GM19397 (cell line): ENCODE results near the gene ATM.
A peak's percentile ranks its signal among the peaks of the same experiment; 100 is the strongest.

Source experiments
- ATAC-seq: cut with Tn5 transposase; IDR thresholded peaks from one replicate; pipeline ENCODE4 v1.9.1; 2021; ENCODE audit warnings: mild to moderate bottlenecking, moderate library complexity; ENCODE audit not compliant: unreplicated experiment

The ATM gene

DNA sequence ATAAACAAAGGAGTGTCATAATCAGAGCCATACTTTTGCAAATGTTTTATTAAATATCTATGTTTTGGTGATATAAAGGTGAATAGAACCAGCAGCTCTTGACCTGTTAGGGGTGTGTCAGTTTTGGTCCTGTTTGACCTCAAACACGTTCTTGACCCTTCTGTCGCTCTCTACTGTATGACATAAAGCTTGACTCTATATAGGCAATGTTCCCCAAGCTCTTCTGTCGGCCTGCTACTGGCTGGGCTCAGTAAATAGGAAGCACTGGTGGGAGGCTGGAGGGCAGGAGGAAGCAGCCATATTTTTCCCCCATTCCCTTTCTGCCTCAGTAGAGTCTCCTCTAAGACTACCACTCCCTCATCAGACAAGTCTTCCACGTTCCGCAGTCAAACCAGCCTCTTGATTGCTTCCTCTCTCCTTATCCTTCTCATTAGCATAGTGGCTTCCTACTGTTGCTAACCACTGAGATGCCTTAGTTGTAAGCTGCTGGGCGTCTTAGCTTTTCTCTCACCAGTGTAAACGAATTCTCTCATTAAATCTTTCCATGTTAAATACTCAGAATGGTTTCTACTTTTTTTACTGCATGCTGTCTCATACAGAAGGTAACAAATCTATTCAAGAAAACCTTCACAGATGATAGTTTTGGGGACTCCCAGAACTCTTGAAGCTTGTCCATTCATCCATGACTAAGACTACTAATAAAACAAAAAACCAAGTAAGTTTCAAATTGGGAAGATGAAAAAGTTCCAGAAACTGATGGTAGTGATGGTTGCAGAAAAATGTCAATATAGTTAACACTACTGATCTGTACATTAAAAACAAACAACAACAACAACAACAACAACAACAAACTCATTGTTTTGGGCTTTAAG, 3.7 kb upstream of the ATM start:
- no peak for ATAC-seq

DNA sequence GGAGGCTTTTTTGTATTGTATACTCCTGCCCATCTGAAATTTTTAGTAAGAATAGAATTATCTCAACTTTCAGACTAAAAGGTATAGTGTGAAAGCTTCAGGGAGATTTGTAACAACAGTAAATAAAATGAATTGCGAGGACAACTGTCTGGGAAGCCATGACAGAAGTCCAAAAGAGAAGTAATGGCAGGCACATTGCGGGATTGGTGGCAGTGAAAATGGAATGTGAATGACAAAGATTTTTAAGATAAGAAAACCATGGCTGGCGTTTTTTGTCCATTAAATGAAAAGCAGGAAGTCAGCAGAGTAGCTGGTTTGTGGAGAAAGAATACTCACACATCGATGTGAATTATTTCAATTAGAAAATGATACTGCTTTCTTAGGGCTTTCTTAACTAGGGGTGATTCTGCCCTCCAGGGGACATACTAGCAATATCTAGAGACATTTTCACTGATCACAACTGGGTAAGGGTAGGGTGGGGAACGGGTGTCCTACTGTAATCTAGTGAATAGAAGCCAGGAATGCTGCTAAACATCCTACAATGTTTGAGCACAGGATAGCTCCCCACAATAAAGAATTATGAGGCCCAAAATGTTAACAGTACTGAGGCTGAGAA, 2.0 kb upstream of the ATM start:
- ATAC-seq = no peak

- ATAC-seq = no peak
Measured at GRCh38 chr11:108221371-108221770, 1.5 kb upstream of the ATM start.

GRCh38 chr11:108221911-108222573, 825 bp upstream of the ATM start:
- ATAC-seq = peak; percentile 0

DNA sequence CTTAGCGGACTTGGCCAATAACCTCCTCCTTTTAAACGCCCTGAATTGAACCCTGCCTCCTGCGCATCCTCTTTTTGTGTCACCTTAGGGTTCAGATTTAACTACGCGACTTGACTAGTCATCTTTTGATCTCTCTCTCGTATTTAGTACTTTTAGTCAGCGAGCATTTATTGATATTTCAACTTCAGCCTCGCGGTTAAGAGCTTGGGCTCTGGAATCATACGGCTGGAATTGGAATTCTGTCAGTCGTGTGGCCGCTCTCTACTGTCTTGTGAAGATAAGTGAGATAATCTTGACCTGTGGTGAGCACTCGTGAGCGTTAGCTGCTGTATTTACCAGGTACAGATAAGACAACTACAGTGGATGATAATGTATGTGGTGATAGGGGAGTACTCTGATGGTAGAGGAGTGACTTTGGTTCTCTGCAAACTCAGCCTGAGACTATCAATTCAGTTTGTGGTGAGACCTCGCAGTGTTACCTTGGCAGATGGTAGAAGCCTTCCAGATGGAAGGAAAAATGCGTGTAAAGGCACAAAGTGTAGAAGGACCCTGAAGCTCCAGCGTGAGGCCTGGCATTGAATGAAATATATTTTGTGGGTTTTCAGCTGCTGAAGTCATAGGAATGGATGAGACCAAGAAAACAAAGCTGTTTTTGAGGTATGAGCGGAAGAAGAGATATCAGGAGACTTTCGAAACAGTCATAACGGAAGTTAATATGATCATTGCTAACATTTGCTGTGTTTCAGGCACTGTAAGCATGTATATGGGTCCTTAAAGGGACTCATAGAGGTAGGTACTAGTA, 682 bp downstream of the ATM start:
- no peak for ATAC-seq

DNA sequence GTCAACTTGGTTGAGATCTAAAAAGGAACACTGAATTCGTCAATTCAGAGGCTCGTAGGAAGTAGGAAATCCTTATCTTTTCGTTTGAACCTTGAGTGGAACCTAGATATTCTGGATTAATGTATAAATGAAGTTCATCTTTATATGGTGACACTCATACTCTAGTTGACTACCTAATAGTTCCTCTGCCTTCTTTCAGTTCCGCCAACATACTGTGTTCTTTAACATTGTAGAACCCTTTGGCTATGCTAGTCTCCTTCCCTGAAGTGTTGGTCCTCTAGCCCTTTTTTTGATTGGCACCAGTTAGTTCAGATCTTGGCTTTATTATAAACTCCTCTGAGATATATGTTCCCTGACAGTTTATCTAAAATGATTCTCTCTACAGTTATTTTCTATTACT, 1.5 kb downstream of the ATM start:
- no peak for ATAC-seq

DNA sequence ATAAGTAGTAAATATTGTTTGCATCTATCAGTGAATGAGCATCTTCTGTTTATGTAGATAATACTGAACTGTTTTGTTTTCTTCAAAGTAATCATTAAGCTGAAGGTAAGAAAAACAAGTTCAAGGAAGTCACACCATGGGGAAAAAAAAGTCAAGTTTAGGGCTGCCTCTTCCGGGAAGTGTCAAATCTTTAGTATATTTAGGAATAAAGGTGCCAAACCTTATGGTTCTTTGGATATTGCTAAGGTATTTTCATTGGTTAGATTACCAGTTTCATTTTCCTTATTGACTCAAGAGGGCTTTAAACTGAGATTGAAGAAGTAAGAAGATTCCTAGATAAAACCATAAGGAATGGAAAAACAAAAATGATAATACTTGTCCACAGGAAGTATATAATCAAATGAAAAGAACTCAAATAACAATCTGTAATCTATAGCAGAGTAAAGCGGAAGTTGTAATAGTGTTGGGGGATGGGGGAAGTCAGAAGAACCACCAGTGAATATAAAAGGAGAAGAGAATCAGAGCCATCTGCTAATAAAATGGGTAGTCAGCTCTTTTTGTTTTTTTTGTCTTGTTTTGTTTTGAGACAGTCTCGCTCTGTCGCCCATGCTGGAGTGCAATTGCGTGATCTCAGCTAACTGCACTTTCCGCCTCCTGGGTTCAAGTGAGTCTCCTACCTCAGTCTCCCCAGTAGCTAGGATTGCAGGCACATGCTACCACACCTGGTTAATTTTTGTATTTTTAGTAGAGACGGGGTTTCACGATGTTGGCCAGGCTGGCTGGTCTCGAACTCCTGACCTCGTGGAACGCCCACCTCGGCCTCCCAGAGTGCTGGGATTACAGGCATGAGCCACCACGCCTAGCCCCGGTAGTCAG, 2.3 kb downstream of the ATM start:
- ATAC-seq = no peak

DNA sequence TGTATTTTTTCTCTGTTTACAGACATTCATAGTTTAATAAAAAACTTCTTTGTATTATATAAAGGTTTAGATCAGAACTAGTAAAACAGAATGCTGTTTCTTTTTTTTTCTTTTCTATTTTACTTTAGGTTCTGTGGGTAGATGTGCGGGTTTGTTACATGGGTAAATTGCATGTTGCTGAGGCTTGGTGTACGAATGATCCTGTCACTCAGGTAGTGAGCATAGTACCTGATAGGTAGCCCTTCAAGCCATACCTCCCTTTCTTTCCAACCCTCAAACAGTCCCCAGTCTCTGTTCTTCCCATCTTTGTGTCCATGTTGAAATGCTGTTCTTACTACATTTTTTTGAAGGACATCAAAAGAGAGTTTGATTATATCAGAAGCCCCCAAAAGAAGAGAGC, 3.2 kb downstream of the ATM start:
- ATAC-seq = no peak

- no peak for ATAC-seq
Measured at GRCh38 chr11:108228251-108228650, 5.4 kb downstream of the ATM start.

DNA sequence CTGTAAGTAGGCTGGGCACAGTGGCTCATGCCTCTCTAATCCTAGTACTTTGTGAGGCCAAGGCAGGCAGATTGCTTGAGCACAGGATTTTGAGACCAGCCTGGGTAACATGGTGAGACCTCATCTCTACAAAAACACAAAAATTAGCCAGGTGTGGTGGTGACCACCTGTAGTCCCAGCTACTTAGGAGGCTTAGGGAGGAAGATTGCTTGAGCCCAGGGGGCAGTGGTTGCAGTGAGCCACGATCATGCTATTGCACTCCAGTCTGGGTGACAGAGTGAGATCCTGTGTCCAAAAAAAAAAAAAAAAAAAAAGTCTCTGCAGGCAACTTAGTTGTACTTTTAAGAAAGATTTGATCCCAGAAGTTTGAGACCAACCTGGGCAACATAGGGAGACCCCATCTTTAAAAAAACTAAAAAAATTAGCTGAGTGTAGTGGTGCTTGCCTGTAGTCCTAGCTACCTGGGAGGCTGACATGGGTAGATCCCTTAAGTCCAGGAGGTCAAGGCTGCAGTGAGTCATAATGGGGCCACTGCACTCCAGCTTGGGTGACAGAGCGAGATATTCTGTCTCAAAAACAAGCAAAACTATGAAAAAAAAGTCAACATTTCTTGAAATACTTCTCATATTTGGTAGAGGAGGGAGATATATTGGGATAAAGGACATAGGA, 10.5 kb downstream of the ATM start:
- no peak for ATAC-seq

GRCh38 chr11:108235192-108235591, 12.3 kb downstream of the ATM start:
- ATAC-seq = no peak

- ATAC-seq = no peak
Measured at GRCh38 chr11:108235633-108236032, 12.8 kb downstream of the ATM start.

DNA sequence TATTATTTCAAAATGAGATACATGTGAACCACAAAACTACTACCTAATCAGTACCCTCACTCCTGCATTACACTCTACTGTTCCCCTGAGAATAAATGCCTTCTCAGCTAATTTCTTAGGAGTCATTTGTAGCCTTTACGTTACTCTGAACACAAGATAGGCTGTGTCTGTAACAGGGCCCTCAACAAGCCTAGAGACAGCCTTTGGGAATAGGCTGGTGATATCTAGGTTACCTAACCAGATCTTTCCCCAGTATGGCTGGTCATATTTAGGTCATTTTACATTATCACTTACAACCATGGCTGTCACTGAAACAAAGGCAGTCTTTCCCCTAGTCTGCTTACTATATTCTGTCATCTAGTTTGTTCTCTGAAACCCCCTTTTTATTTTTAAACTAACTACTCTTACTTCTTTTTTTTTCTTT, 14.2 kb downstream of the ATM start:
- ATAC-seq = peak; percentile 71

- no peak for ATAC-seq
Measured at GRCh38 chr11:108239076-108239475, 16.2 kb downstream of the ATM start.

GRCh38 chr11:108241330-108242037, 18.6 kb downstream of the ATM start:
- no peak for ATAC-seq

DNA sequence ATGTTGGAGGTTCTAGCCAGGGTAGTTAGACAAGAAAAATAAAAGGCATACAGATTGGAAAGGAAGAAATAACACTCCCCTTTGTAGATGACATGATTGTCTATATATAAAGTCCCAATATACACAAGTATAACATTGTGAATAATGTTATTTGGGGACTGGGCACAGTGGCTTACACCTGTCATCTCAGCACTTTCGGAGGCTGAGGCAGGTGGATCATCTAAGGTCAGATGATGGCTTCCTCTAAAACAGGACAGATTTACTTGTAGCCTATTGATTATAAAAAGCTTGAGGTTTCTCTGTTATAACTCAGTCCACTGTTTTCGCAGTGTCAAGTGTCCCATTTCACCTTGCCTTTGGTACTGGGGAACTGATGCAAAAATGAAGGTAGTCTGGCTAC, 19.6 kb downstream of the ATM start:
- no peak for ATAC-seq

DNA sequence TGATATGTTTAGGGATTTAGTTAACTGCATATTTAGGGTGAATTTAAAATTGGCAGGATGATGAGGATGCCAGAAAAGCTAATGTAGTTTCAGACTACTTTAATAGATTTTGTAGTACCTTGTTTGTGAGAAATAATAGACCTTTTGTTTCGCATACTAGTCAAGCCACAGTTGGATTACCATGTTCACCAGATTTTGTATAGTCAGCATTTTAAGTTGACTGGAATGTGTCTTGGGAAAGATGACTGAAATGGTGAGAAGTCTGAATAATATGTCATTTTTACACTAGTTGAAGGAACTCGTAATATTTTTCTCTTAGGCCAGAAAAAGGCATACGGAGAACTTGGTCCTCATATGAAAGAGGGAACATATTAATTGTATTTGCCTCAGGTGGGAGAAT, 23.4 kb downstream of the ATM start:
- no peak for ATAC-seq

- no peak for ATAC-seq
Measured at GRCh38 chr11:108246885-108247284, 24.0 kb downstream of the ATM start.

DNA sequence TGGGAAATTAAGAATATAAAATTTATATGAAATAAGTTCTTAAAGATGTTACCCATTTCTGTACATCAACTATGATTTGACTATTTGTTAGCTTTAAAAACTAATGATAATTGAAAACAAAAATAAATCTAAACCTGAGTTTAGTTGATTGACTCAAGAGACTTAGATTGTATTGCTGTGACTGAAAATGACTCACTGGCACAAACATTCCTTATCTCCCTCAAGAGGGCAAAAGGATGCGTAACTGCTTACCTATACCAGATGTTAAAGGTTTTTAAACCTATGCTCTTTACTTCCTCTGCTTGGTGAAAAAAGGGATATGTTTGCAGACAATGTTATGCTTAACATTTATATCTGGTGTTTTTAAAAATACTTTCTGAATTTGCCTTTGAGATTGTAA, 30.3 kb downstream of the ATM start:
- ATAC-seq = no peak
